Activated T-helper 1 cell treated with anti-CD3 and anti-CD28 coated beads, Interleukin-12 subunit alpha, Interleukin-12 subunit beta, Interleukin-2, Interleukin-4 antibody, amounts not matched to agents 30 ng/mL and 10 ng/mL and 1 ng/mL, durations not matched to agents 14 hours and 24 hours and 36 hours (primary cell): ENCODE measurements around the gene OTOP2. TPM values are rescaled to one million over a fixed set of nuclear protein-coding genes. Genes with fewer than 3 reads are reported as not detected.
"Not testable (repeated sequence)": the region's sequence is repeated elsewhere in the genome, so short reads cannot be mapped to it uniquely, and the experiment has no call there.

ENCODE experiments used
- DNase-seq: peaks from one replicate; pipeline ENCODE4 v3.0.0; 2021; ENCODE audit warnings: low spot score
- H3K27ac Mint-ChIP-seq: one replicate; pipeline ENCODE4 v1.8.0; 2021; ENCODE audit warnings: mild to moderate bottlenecking, mixed read lengths
- H3K27me3 Mint-ChIP-seq: one replicate; pipeline ENCODE4 v1.8.0; 2022; ENCODE audit warnings: mild to moderate bottlenecking, moderate library complexity, mixed read lengths; ENCODE audit not compliant: insufficient read depth
- H3K36me3 Mint-ChIP-seq: one replicate; pipeline ENCODE4 v1.8.0; 2021; ENCODE audit warnings: low read depth, mixed read lengths
- H3K4me1 Mint-ChIP-seq: one replicate; pipeline ENCODE4 v1.8.0; 2021; ENCODE audit warnings: low read depth, mixed read lengths
- H3K4me3 Mint-ChIP-seq: one replicate; pipeline ENCODE4 v1.8.0; 2021; ENCODE audit warnings: mild to moderate bottlenecking, moderate library complexity, mixed read lengths
- H3K9me3 Mint-ChIP-seq: one replicate; pipeline ENCODE4 v1.8.0; 2021; ENCODE audit warnings: mixed read lengths
- intact Hi-C: fragments of 100-400 bp; cut with micrococcal nuclease; formaldehyde crosslinking; loops from one replicate; pipeline ENCODE4 v1.15.1; 2024
- total RNA-seq: library from RNA; stranded (reverse); gene quantifications from 2 replicates; pipeline ENCODE4 v1.2.3, GENCODE V29; 2022

OTOP2 gene
- total RNA-seq, 1 donor from 2014 or later = not detected

GRCh38 chr17:74906214-74906793 is 17.8 kb upstream of the OTOP2 start:
- H3K9me3 Mint-ChIP-seq, H3K4me1 Mint-ChIP-seq, H3K36me3 Mint-ChIP-seq: not testable (repeated sequence)

GRCh38 chr17:74907012-74907411 is 17.1 kb upstream of the OTOP2 start:
- DNase-seq = no peak
- Mint-ChIP-seq H3K4me3 (no peak overlapping the region), H3K27ac (no peak overlapping the region), H3K36me3 (no peaks in the 10 kb centered on the region), H3K27me3 (peaks cover 13% of the 10 kb centered on the region), H3K9me3 (no peaks in the 10 kb centered on the region), H3K4me1 (no peaks in the 10 kb centered on the region)
- intact Hi-C loops = no loop called here

More at GRCh38 chr17:74906214-74906793, 17.8 kb upstream of the OTOP2 start:
- intact Hi-C loops, H3K4me3 Mint-ChIP-seq, H3K27ac Mint-ChIP-seq, DNase-seq: not testable (repeated sequence)
- peaks cover 13% of the 10 kb centered on the region for H3K27me3 Mint-ChIP-seq

GRCh38 chr17:74909097-74909496 is 15.0 kb upstream of the OTOP2 start:
- intact Hi-C loops, H3K27ac Mint-ChIP-seq, H3K36me3 Mint-ChIP-seq, H3K4me3 Mint-ChIP-seq, H3K4me1 Mint-ChIP-seq, H3K9me3 Mint-ChIP-seq, DNase-seq: not testable (repeated sequence)
- peaks cover 14% of the 10 kb centered on the region for H3K27me3 Mint-ChIP-seq

- H3K27me3 Mint-ChIP-seq = peaks cover 15% of the 10 kb centered on the region
- H3K4me3 Mint-ChIP-seq, H3K4me1 Mint-ChIP-seq, DNase-seq, intact Hi-C loops, H3K27ac Mint-ChIP-seq, H3K9me3 Mint-ChIP-seq, H3K36me3 Mint-ChIP-seq: not testable (repeated sequence)
These were observed 12.7 kb upstream of the OTOP2 start for GRCh38 chr17:74911423-74911822.

GRCh38 chr17:74916136-74916850 is 7.8 kb upstream of the OTOP2 start:
- no peak overlapping the region for H3K4me3 Mint-ChIP-seq
- no peaks in the 10 kb centered on the region for H3K4me1 Mint-ChIP-seq
- intact Hi-C loops = no loop called here
- no peak for DNase-seq
- no peaks in the 10 kb centered on the region for H3K9me3 Mint-ChIP-seq
- H3K27ac Mint-ChIP-seq = no peak overlapping the region
- H3K36me3 Mint-ChIP-seq = no peaks in the 10 kb centered on the region
- H3K27me3 Mint-ChIP-seq = peaks cover 12% of the 10 kb centered on the region

GRCh38 chr17:74916851-74917199 is 7.2 kb upstream of the OTOP2 start:
- Mint-ChIP-seq H3K27ac (no peak overlapping the region), H3K4me3 (no peak overlapping the region), H3K9me3 (no peaks in the 10 kb centered on the region), H3K27me3 (peaks cover 17% of the 10 kb centered on the region), H3K36me3 (no peaks in the 10 kb centered on the region), H3K4me1 (no peaks in the 10 kb centered on the region)
- DNase-seq = no peak
- intact Hi-C loops = no loop called here

GRCh38 chr17:74917430-74917829 is 6.6 kb upstream of the OTOP2 start:
- Mint-ChIP-seq H3K4me1 (no peaks in the 10 kb centered on the region), H3K27ac (no peak overlapping the region), H3K4me3 (no peak overlapping the region), H3K36me3 (no peaks in the 10 kb centered on the region), H3K9me3 (no peaks in the 10 kb centered on the region), H3K27me3 (peaks cover 21% of the 10 kb centered on the region)
- no peak for DNase-seq
- intact Hi-C loops = no loop called here

- Mint-ChIP-seq H3K4me1 (no peaks in the 10 kb centered on the region), H3K9me3 (no peaks in the 10 kb centered on the region), H3K27ac (no peak overlapping the region), H3K4me3 (no peak overlapping the region), H3K27me3 (peaks cover 22% of the 10 kb centered on the region), H3K36me3 (no peaks in the 10 kb centered on the region)
- no peak for DNase-seq
- intact Hi-C loops = no loop called here
These were observed 5.2 kb upstream of the OTOP2 start for GRCh38 chr17:74918906-74919305.

- Mint-ChIP-seq H3K27ac (no peak overlapping the region), H3K36me3 (no peaks in the 10 kb centered on the region), H3K27me3 (peaks cover 24% of the 10 kb centered on the region), H3K9me3 (no peaks in the 10 kb centered on the region), H3K4me1 (no peaks in the 10 kb centered on the region), H3K4me3 (no peak overlapping the region)
- intact Hi-C loops = no loop called here
- DNase-seq = no peak
These were observed 4.4 kb upstream of the OTOP2 start for GRCh38 chr17:74919440-74920305.

- Mint-ChIP-seq H3K4me1 (no peaks in the 10 kb centered on the region), H3K27ac (no peak overlapping the region), H3K36me3 (no peaks in the 10 kb centered on the region), H3K4me3 (no peak overlapping the region), H3K9me3 (no peaks in the 10 kb centered on the region), H3K27me3 (peaks cover 30% of the 10 kb centered on the region)
- DNase-seq = no peak
- intact Hi-C loops = no loop called here
These were observed 3.8 kb upstream of the OTOP2 start for GRCh38 chr17:74920306-74920620.

GRCh38 chr17:74920642-74921025 is 3.4 kb upstream of the OTOP2 start:
- Mint-ChIP-seq H3K27me3 (peaks cover 33% of the 10 kb centered on the region), H3K27ac (no peak overlapping the region), H3K9me3 (no peaks in the 10 kb centered on the region), H3K4me3 (no peak overlapping the region), H3K4me1 (no peaks in the 10 kb centered on the region), H3K36me3 (no peaks in the 10 kb centered on the region)
- intact Hi-C loops = no loop called here
- DNase-seq = no peak

GRCh38 chr17:74921026-74921681 is 2.9 kb upstream of the OTOP2 start:
- Mint-ChIP-seq H3K27me3 (peaks cover 39% of the 10 kb centered on the region), H3K9me3 (no peaks in the 10 kb centered on the region), H3K4me3 (no peak overlapping the region), H3K36me3 (no peaks in the 10 kb centered on the region), H3K4me1 (no peaks in the 10 kb centered on the region), H3K27ac (no peak overlapping the region)
- no peak for DNase-seq
- intact Hi-C loops = no loop called here

- Mint-ChIP-seq H3K27ac (no peak overlapping the region), H3K36me3 (no peaks in the 10 kb centered on the region), H3K27me3 (peaks cover 44% of the 10 kb centered on the region), H3K4me1 (no peaks in the 10 kb centered on the region), H3K4me3 (no peak overlapping the region), H3K9me3 (no peaks in the 10 kb centered on the region)
- intact Hi-C loops = no loop called here
- no peak for DNase-seq
These were observed 2.3 kb upstream of the OTOP2 start for GRCh38 chr17:74921769-74922168.
